ENCODE data around the gene MAN1A2.

MAN1A2 gene

GRCh38 chr1:117568999-117569398 lies 201.8 kb downstream of the MAN1A2 start:
- DNase-seq (ENCODE audit: low read depth): no peak
- TF ChIP-seq CTCF (conservative IDR thresholded peaks at IDR 0.05; ENCODE audit: low read length): no peak
- no peak overlapping the region for H3K4me3 ChIP-seq (ENCODE audit: low read length)

GRCh38 chr1:117569856-117570255 lies 202.6 kb downstream of the MAN1A2 start:
- no peak overlapping the region for H3K4me3 ChIP-seq (ENCODE audit: low read length)
- no peak for DNase-seq (ENCODE audit: low read depth)
- TF ChIP-seq CTCF (conservative IDR thresholded peaks at IDR 0.05; ENCODE audit: low read length): no peak

GRCh38 chr1:117570988-117571409 lies 203.8 kb downstream of the MAN1A2 start:
- no peak for DNase-seq (ENCODE audit: low read depth)

GRCh38 chr1:117571496-117571895 lies 204.2 kb downstream of the MAN1A2 start:
- no peak overlapping the region for H3K4me3 ChIP-seq (ENCODE audit: low read length)
- TF ChIP-seq CTCF (conservative IDR thresholded peaks at IDR 0.05; ENCODE audit: low read length): no peak
- no peak for DNase-seq (ENCODE audit: low read depth)

More at GRCh38 chr1:117570988-117571409, 203.8 kb downstream of the MAN1A2 start:
- H3K4me3 ChIP-seq (ENCODE audit: low read length): no peak overlapping the region
- no peak for TF ChIP-seq CTCF (conservative IDR thresholded peaks at IDR 0.05; ENCODE audit: low read length)

GRCh38 chr1:117572546-117572945 lies 205.3 kb downstream of the MAN1A2 start:
- DNase-seq (ENCODE audit: low read depth): no peak
- no peak for TF ChIP-seq CTCF (conservative IDR thresholded peaks at IDR 0.05; ENCODE audit: low read length)
- no peak overlapping the region for H3K4me3 ChIP-seq (ENCODE audit: low read length)

GRCh38 chr1:117573386-117574023 lies 206.3 kb downstream of the MAN1A2 start:
- DNase-seq (ENCODE audit: low read depth): peak; percentile 8
- TF ChIP-seq CTCF (conservative IDR thresholded peaks at IDR 0.05; ENCODE audit: low read length): no peak
- no peak overlapping the region for H3K4me3 ChIP-seq (ENCODE audit: low read length)

GRCh38 chr1:117574161-117574835 lies 207.0 kb downstream of the MAN1A2 start:
- no peak for DNase-seq (ENCODE audit: low read depth)
- TF ChIP-seq CTCF (conservative IDR thresholded peaks at IDR 0.05; ENCODE audit: low read length): no peak

More at GRCh38 chr1:117574161-117574835, 207.0 kb downstream of the MAN1A2 start:
- H3K4me3 ChIP-seq (ENCODE audit: low read length): no peak overlapping the region

All from AG10803 (cell line).